GM23338 (cell line): ENCODE measurements around the gene HSPBP1. TPM values are rescaled to one million over a fixed set of nuclear protein-coding genes. Genes with fewer than 3 reads are reported as not detected.

ENCODE experiments used
- CTCF ChIP-seq, 2 experiments: fragments of 200-600 bp in 1 of 2; sonication (generic) in 1 of 2; conservative IDR thresholded peaks; 2 replicates each; pipeline versions ENCODE4 v1.5.1 to v1.6.1; 2016 to 2017; ENCODE audit warnings: antibody characterized with exemption in 2 of 2, low read depth in 2 of 2, mild to moderate bottlenecking in 2 of 2, moderate library complexity in 1 of 2
- EZH2 ChIP-seq: fragments of 200-600 bp; sonication (generic); IDR thresholded peaks from one replicate; pipeline ENCODE4 v1.8.0; 2017; ENCODE audit warnings: antibody characterized with exemption, mild to moderate bottlenecking, low read depth; ENCODE audit not compliant: unreplicated experiment
- EZH2phosphoT487 ChIP-seq: fragments of 200-600 bp; sonication (generic); IDR thresholded peaks from one replicate; pipeline ENCODE4 v1.8.1; 2018; ENCODE audit warnings: antibody characterized with exemption; ENCODE audit not compliant: unreplicated experiment
- JUNB ChIP-seq: IDR thresholded peaks from one replicate; pipeline ENCODE4 v1.6.1; 2016; ENCODE audit warnings: antibody characterized with exemption; ENCODE audit not compliant: unreplicated experiment
- REST ChIP-seq: IDR thresholded peaks from one replicate; pipeline ENCODE4 v1.6.1; 2018; ENCODE audit warnings: antibody characterized with exemption; ENCODE audit not compliant: unreplicated experiment
- ZNF462 ChIP-seq: fragments of 250-450 bp; sonication (Bioruptor Pico); IDR thresholded peaks from 2 replicates; pipeline ENCODE4 v1.5.0; 2020; ENCODE audit warnings: mild to moderate bottlenecking, moderate library complexity
- polyA plus RNA-seq: library from polyadenylated mRNA; unstranded; fragments of >200 nt; fragmentation: Nextera tagmentation; extraction: Ambion mirVana; gene quantifications from 2 replicates; pipeline ENCODE4 v1.2.1, GENCODE V29; 2016
- total RNA-seq: library from RNA; depleted of rRNA; stranded (reverse); fragments of >200 nt; shearing (Covaris generic); gene quantifications from 2 replicates; pipeline ENCODE4 v1.2.3, GENCODE V29; 2014

HSPBP1 gene
- total and polyA plus RNA-seq, 2 experiments from 2014 or later = 83.6 to 91.1 TPM

GRCh38 chr19:55303477-55303876, 23.6 kb upstream of the HSPBP1 start (continued):
- TF ChIP-seq ZNF462 (CRISPR knock-in tag) (no peak), REST (no peak), EZH2phosphoT487 (no peak), JUNB (no peak), CTCF (conservative IDR thresholded peaks at IDR 0.05; ENCODE audit: low read depth in 2 of 2) (no peak), EZH2 (no peak)
